Putamen (tissue), 1 donor: ENCODE results near the gene CFAP410.

Experiments used
- DNase-seq: peaks from one replicate; pipeline ENCODE4 v3.0.0-alpha.2; 2016; ENCODE audit warnings: low spot score

Gene CFAP410

DNA sequence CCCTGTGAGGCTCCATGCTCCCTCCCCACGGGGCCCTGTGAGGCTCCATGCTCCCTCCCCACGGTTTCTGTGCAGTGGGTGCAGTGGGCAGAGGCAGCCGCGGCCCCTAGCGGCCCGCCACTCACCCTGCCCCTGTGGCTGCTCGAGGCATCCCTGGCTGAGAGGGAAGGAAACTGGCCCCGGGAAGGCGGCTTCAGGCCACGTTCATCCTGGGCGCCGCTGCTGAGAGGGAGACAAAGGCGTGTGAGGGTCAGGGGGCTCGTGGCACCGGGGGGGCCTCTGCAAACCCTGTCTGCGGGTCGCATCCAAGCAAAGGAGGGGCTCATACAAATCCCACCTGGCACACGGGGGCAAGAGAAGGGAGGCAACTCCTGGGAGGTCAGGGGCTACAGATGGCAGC, 8.5 kb downstream of the CFAP410 start:
- no peak for DNase-seq

- DNase-seq, result no peak
Measured at GRCh38 chr21:44329971-44330681, 9.1 kb downstream of the CFAP410 start.

DNA sequence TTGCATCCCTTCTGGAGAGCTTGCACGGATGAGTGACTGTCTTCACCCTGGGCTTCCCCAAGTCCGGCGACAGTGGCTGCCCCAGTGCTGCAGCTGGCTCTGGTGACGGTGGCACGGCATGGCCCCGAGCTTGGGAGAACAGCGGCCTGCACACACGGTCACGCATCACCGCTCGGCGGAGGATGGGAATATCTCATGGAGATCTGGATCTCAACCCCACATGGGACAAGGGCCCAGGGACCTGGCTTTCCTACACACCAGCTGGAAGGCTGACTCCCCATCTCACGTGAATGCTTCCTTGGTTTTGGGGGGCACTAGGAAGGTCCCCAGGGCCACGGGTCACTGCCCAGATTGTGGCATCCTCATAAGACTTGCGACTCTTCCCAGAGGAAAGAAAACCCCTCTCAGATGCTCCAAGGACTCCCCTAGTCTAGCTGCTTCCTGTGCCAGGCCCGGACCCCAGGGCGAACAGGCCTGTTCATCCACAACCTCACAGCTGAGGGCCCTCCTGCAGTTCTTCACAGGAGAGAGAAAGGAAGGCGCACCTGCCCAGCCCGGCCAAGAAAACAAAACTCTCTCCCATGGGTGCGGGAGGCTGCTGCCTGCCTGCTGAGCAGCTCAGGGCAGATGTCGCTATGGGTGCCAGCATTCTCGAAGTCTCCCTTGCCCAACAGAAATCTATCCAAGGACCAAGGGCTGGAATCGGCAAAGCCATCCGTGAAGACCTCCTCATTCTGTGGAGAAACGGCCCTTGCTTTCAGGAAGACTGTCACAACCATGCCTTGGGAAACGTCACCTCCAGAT, 9.9 kb downstream of the CFAP410 start:
- DNase-seq, result no peak

- no peak for DNase-seq
Measured at GRCh38 chr21:44328242-44328895, 10.8 kb downstream of the CFAP410 start.

DNA sequence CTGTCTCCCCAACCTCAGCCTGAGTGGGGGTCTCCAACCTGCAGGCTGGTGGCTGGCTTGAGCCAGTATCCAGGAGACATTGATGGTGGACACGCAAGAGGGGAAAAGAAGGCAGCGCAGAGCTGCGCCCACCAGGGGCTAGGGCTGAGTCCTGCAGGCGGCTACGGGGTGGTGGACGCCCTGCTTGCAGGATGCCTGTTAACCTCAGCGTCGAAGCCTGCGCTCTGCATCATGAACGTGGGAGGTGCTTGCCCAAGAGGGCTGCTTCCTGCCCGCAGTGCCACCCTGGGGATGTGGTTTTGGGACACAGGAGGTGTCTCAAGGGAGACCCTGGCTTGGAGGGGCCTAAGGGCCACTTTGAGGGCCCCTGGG, 11.6 kb downstream of the CFAP410 start:
- no peak for DNase-seq

DNA sequence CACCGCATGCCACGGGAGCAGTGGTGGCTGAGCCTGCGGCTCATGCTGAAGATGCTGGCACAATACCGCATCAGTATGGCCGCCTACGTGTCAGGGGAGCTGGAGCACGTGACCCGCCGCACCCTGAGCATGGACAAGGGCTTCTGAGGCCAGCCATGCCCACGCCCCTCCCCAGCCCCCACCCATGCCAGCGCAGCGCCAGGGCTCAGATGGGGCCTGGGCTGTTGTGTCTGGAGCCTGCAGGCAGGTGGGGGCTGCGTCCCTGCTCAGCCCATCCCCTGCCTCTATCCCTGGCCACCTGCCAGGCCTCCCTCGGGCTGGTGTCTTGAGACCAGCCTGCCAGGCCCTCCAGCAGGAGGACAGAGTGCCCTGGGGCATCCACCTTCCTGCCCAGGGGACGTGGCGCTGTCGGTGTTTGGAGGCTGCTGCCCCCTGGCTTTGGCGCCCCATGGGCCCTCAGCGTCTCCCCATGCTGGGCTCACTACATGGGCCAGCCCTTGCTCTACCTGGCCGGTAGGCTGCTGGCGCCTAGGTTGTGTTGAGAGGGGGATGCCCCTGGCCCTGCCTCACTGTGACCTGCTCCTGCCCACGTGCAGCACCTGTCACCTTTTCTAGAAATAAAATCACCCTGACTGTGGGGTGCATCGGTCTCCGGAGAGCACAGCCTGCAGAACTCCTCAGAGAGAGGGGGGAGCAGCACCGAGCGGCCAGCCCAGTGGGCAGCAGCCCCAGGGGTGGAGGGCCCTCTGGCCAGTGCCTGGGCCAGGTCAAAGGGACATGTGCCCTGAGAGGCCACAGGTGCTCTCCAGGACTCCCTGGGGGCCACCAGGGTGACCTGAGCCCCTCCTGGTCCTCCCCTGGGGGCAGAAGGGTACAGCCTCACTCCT, 12.2 kb downstream of the CFAP410 start:
- DNase-seq, result no peak

DNA sequence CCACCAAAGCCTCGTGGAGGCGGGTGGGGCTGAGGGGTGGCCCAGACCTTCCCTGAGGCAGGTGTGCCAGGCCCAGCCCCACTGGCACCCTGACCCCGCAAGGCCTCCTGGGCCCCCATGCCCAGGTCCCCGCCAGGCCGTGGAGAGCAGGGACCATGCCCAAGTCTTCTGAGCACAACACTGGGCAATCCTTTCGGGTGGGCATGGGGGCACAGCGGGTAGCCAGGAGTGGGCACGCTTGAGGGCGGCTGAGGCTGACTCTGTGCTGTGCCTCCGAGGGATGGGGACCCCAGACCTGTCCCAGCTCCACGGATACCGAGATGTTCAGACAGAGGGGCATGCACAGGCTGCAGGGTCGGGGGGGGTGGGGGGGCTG, 12.9 kb downstream of the CFAP410 start:
- no peak for DNase-seq

DNA sequence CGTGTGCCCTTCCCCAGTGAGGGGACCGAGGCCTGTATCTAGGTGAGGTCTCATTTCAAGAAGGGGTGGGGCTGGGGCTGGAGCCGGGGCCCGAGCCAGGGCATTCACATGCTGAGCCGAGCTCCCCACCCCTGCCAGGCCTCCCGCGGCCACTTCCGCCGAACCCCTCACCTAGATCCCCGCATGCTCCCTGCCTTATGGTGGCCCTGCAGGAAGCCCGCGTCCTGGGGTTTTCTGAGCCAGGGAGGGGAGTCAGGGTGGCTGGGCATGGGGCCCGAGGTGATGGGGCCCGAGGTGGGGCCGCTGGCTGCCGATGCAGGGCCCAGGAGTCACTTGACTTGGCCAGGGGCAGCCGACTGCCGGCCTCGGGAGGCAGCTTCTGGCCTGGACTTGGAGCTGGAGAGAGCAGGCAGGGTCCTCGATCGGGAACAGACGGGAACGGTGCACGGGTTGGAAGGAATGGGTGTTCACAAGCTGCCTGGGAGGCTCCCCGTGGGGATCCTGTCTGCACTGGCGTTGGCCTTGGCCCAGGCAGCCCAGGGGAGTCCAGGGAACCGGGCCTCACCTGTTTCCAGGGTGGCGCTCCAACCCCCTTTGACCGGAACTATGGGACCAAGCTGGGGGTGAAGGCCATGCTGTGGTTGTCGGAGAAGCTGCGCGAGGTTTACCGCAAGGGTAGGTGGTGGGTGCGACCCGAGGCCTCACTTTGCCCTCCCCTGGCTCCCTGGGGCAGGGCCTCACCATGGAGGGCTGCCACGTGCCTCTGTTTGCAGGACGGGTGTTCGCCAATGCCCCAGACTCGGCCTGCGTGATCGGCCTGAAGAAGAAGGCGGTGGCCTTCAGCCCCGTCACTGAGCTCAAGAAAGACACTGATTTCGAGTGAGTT, 13.6 kb downstream of the CFAP410 start:
- DNase-seq, result no peak

DNA sequence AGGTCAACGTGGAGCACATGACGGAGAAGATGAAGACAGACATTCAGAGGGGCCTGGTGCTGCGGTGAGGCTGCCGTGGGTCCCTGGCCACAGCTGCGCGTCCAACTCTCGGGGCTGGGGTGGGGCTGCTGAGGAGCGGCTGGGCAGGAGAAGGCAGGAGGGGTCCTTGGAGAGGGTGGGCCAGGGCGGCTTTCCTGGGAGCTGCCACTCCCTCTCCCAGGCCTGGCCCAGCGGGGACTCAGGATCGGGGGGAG, 14.4 kb downstream of the CFAP410 start:
- no peak for DNase-seq

DNA sequence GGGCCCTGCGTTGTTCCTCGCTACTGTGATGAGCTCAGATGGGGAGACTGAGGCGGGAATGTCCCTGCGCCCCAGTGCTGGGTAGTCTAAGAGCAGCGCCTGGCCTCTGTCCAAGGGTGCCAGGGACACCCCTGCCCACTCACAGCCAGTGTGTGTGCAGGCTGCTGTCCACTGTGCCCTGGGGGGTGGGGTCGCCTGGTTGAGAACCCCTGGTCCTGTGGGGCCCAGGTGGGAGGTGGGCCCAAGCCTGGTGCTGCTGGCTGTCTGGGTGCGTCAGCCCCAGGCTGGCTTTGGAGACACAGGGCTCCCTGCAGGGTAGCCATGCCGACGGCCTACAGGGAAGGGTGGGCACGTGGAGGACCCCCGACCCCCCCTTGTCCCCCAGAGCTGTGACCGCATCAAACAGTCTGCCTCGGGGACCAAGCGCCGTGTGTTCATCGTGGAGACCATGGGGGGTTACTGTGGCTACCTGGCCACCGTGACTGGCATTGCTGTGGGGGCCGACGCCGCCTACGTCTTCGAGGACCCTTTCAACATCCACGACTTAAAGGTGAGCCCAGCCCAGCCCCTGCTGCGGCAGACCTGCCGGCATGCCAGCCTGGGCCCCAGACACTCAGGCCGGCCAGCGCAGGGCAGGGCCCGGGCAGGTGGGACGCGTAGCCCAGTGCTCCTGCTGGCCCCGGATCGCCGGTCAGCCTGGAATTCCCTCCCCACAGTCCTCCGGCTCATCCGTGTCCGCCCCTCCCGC, 14.9 kb downstream of the CFAP410 start:
- no peak for DNase-seq

DNA sequence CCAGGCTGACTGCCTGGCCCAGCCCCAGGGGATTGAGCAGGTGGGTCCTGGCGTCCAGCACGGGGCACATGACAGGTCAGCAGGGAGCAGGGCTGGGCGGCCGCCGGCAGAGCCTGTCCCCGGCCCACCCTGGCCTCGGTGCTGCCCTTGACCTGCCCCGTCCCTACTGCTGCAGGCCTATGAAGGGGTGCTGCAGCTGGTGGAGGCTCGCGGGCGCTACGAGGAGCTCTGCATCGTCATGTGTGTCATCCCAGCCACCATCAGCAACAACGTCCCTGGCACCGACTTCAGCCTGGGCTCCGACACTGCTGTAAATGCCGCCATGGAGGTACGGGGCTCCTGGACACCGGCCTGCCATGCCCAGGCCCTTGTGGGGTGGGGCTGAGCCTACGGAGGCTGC, 15.6 kb downstream of the CFAP410 start:
- no peak for DNase-seq

DNA sequence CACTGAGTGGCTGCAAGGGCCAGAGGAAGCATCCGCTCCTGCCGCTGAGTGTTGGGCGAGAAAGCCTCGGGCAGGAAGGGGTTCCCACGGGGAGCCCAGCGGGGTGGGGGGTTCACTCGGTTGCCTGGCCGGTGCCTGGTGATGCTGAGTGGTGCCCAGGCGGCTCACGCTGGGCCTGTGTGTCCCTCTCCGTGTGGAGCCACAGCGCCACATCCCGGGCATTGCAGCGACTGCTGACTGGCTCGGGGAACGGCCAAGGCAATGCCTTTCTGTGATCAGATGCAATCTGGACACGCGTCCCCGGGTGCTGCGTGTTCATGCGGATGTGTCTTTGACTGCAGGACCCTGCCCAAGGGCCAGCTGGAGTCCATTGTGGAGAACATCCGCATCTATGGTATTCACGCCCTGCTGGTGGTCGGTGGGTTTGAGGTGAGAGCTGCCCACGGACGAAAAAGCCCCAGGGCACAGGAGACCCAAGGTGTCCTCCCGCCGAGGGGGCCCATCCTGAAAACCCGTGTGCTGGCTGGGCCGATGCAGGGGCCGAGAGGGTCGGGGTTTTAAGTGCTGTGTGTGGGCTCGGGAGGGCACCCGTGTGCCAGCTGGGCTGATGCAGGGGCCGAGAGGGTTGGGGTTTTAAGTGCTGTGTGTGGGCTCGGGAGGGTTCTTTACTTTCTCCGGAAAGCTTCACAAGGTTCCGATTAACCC, 16.4 kb downstream of the CFAP410 start:
- no peak for DNase-seq

DNA sequence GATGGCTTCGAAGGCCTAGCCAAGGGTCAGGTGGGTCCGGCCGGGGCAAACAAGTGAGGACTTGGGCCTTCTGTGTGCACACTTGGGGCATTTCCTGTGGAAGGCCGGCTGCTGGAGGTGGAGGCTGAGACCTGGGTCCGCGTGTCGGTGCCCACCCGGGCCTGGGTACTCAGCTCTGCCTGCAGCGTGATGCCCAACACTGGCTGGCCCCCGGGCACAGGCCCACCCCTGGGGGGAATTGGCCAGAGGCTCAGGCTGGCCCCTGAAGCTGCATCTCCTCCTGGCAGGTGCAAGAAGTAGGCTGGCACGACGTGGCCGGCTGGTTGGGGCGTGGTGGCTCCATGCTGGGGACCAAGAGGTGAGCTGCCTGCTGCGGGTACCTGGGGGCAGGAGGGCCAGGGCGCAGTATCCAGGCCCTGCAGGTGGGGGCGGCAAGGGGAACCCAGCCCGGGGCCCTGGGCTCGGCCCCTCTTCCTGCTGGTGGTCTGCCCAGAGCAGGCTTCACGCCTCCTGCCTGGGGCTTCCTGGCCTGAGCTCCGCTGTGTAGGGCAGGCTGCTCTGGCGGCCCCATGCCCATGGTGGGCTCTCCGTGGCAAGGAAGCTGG, 17.2 kb downstream of the CFAP410 start:
- DNase-seq, result no peak

DNA sequence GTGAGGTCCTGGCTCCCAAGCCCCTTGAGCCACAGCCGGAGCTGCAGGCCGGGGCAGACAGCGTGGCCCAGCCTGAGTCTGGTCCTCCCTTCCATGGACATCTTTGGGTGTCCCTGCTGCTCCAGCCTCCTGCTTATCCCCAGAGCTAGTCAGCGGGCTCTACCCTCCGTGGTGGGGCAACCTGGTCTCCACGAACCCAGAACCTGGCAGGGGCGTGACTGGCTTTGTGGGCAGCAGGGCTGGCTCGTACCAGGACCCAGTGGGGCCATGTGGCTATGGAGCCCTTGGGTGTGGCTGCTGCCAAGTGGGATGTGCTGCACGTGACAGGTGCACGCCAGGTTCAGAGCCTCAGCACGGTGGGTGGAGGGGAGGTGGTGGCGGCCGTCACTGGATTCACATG, 18.3 kb downstream of the CFAP410 start:
- DNase-seq, result no peak

DNA sequence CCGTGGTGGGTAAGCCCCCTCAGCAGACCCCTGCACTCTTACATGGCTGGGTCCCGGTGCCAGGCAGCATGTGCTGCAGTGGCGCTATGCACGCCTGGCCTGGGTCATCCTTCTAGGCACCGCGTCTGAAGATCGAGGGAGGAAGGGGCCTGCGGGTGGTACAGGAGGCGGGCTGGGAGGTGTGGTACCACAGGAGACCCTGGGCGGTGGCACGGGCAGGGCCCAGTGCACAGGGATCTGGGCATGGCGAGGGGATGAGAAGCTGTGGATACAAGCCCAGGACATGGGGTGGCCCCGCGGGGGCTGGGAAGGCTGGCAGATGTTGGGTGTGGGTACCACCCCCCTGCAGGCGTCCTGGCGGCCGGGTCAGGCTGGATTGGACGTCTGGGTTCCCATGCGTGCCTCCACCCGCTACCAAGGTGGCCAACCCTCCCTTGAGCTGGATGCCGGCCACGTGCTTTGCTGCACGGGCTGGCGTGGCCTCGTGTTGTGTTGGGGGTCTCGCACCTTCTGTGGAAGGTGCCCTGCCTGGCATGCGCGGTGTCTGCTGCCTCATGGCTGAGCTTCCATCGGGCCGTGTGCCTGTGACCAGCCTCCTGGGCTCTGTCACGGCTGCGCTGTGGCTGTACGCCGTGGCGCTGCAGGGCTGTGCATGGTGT, 19.7 kb downstream of the CFAP410 start:
- no peak for DNase-seq

DNA sequence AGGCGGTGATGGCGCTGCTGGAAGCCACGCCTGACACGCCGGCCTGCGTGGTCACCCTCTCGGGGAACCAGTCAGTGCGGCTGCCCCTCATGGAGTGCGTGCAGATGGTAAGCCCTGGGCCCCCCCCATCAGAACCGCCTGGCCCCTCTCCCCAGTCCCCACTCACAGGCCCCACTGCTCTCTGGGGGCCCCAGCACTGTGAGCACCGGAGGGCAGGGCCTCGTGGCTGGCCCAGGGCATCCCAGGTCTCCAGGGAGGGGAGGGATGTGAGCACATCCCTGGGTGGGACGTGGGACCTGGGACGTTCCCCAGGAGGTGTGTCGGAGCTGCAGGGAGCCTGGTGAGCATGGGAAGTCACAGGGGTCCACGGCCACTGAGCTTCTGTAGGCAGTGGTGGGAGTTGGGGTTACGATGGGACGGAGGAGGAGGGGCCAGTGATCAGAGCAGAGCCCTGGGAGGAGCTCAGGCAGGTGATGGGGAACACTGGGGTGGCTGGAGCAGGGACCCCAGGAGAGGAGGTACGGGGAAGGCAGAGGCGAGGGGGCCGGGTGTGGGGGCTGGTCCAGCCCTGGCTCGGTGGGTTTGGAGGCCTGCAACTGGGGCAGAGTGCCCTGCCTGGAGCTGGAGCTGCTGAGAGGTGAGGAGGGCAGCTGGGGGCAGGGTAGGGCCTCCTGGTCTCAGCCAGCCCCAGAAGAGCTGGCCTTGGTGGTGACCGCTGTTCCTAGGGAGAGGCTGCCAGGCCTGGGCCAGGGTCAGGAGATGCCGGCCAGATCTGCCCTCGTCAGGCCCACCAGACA, 20.5 kb downstream of the CFAP410 start:
- DNase-seq, result no peak

DNA sequence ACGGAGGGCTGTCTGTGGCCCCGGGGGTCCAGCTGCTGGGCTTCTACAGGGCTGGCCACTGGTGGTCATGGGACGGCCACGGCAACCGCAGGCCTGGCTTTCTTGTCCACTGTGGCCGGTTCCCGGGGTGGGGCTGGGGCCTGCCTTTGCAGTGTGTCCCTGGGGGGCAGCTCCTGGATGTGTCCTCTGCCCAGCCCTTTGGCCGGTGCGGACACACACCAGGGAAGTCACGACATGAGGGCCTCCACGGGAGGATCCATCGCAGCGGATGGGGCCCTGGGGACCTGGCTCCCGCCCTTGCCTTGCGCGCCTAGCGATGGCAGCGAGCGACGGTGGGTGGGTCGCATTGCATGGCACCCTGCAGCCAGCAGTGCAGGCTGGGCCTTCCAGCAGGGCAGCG, 21.3 kb downstream of the CFAP410 start:
- DNase-seq, result no peak

- no peak for DNase-seq
Measured at GRCh38 chr21:44317241-44317782, 21.9 kb downstream of the CFAP410 start.
